HPDE6-E6E7 (cell line): Measurements from ENCODE around the gene HBZ.
A peak's percentile ranks its signal among the peaks of the same experiment; 100 is the strongest.
"Not testable (repeated sequence)": the region's sequence is repeated elsewhere in the genome, so short reads cannot be mapped to it uniquely, and the experiment has no call there.

Source experiments
- DNase-seq: peaks from one replicate; pipeline ENCODE4 v3.0.0; 2011; ENCODE audit warnings: missing footprints; ENCODE audit errors: extremely low spot score

Gene HBZ

DNA sequence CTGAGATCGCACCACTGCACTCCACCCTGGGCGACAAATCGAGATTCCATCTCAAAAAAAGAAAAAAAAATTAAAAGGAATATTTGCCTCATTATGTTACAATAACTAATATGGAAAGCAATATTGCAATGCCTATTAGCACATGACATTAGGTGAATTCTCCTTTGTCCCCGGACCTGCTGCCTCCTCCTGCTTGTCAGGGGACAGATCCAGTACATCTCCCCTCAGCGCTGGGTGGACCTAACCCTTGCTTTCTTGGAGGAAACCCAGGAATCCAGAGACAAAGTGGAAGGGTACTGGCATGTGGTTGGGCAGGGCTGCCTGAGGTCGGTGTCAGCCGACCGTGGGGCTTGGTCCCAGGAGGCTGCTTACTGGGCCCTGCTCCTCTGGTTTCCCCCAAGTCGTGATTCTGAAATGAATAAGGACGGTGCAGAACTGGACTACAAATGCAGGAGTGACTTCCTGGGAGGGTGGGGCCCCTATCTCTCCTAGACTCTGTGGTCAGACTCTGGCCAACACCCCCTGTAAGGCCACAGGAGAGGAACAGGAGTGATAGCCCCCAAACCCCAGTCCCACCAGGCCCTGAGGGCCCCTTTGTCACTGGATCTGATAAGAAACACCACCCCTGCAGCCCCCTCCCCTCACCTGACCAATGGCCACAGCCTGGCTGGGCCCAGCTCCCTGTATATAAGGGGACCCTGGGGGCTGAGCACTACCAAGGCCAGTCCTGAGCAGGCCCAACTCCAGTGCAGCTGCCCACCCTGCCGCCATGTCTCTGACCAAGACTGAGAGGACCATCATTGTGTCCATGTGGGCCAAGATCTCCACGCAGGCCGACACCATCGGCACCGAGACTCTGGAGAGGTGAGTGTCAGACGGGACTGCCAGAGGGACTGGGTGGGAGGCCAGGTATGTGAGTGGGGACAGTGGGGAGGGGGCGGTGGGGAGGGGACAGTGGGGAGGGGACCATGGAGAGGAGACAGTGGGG lies at the start of gene HBZ:
Gene HBZ, plus strand, starts transcription at position 504 of the 988 bp plus-strand sequence. Its CDS starts 266 bp downstream, at position 770.
- DNase-seq, result no peak

DNA sequence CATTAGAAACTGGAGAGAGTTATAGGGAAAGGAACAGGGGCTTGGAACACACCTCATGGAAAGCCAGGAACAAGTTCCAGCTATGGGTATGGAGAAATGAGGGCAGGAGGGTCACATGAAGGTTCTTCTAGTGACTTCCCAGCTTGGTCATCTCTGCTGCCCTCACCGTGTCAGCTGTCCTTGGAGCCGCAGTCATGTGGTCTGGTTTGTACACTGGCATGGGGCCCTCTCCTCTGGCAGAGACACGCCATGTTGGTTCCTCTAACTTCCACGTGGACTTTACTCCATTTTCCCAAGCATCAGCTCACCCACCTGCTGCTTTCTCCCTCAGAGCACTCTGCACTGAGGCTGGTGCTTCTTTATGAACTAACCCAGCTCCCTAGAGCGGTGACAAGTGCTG lies 48.1 kb upstream of the HBZ start:
- no peak for DNase-seq

DNA sequence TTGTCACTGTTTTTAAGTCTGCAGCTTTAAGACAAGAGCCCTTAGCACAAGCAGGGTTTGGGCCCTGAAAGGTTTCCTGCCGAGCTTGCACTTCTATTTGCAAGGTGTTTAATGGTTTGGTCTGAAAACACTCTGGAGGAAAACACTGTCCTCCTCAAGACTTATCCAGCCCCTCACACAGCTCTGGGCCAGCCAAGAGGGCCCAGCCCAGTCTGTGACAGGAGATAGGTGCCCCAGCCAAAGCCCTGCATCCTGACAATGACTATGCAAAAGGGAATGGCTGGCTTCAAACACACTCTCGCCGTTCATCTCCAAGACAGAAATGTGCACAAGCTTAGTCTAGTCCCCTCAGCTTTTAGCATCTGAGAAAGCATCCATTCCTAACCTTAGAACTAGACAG lies 47.5 kb upstream of the HBZ start:
- no peak for DNase-seq

DNA sequence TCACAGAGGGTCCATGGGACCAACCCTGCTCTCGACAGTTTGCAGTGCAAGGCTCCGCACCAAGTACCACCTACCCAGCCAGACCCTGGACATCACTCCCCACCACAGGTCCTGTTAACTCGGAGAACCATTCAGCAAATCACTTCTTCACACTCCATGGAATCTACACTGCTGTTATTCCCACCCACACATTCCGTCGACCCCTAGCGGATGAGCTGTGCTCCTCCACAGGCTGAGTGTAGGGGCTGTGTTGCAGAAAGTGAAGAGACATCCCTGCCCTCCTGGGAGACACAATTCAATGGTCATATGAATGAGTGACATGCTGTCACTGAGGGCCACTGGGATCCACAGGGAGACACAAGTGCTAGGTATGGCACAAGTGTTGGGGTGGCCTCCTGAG lies 46.9 kb upstream of the HBZ start:
- DNase-seq, result no peak

DNA sequence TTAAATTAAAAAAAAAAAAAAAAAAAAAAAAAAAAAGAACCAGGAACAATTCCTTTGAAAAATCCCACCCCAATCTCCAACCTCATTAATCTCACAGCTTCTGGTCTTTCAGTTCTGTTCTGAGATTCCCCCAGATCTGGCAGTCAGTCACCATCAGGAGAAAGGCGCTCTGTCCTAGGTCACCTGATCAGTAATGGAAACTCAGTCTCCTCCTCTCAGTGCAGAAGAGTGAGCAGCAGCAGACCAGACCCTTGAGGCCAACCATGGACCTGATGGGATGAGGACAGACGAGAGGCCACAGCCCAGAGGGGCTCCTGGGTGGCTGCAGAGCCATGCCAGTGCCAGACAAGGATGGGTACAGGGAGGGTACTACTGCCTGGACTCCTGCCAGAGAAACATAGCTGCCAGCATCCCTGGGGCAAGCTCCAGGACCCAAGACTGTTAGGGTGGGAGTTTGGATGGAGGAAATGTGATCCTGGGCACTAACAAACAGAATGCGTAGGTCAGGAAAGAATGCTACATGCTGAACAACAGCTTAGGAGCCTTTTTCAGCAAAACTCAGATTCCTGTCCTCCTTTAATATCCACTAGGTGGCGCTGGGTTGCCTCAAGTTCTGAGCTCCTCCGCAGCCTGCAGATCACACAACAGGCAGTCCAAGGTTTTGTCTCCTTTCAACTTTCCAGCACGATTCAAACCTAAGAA lies 45.7 kb upstream of the HBZ start:
- peak; percentile 67 for DNase-seq

DNA sequence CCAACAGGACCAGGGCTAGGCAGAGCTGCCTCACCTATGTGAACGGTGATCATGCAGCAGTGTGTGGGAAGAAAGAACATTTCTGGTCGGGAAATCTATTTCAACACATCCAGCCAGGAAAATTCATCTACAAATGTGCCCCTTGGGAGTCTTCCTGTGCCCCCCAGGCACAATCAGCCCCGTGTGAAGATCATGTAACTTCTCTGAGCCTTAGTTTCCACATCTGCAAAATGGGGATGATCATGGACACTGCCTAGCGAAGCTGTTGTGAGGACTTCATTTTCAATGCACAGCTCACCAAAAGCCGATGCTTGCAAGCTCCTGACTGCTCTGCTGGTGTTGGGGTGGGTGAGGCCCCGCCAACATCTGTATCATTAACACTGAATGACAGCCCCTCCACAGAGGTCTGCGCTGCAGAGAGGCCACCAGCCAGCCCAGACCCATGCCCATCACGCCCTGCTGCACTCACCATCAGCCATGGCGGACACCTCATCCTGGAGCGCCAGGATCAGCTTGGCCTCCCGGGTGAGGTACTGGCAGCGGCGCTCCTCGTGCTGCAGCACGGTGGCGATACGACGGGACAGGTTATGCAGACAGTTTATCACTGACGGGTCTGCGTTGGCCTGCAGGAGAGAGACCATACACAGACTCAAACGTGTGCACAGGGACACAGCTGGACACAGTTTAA lies 40.1 kb upstream of the HBZ start:
- no peak for DNase-seq

DNA sequence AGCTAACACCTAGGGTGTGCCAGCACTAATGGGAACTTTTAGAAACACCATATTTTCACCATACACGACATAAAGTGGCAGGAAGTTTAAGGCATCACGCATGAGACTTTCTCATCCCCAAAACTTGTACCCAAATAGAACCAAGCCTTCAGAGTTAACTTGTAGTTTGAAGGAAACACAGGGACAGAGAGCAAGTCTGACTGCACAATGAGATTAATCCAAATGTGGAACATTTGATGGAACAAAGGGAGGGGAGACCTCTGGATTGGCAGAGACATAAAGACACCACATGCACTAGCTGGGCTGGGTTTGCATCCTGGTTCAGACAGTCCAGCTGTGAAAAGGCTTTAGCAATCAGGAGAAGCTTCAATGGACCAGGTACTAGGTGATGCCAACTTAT lies 38.1 kb upstream of the HBZ start:
- DNase-seq, result no peak

DNA sequence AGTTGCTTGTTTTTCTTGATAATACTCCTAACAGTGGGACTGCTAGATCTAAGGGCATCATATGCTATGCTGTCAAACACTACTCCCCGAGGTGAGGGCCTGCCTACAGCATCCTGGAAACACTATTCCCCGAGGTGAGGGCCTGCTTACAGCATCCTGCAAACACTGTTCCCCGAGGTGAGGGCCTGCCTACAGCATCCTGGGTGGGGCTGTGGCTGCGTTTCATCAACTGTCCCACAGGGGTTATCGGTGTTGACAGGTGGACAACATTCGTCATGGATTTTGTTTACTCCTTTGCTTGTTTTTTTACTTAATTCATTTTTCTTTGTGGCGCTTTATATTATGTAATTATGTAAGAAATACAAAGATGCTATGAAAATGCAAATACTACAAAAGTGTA lies 36.4 kb upstream of the HBZ start:
- DNase-seq, result no peak

DNA sequence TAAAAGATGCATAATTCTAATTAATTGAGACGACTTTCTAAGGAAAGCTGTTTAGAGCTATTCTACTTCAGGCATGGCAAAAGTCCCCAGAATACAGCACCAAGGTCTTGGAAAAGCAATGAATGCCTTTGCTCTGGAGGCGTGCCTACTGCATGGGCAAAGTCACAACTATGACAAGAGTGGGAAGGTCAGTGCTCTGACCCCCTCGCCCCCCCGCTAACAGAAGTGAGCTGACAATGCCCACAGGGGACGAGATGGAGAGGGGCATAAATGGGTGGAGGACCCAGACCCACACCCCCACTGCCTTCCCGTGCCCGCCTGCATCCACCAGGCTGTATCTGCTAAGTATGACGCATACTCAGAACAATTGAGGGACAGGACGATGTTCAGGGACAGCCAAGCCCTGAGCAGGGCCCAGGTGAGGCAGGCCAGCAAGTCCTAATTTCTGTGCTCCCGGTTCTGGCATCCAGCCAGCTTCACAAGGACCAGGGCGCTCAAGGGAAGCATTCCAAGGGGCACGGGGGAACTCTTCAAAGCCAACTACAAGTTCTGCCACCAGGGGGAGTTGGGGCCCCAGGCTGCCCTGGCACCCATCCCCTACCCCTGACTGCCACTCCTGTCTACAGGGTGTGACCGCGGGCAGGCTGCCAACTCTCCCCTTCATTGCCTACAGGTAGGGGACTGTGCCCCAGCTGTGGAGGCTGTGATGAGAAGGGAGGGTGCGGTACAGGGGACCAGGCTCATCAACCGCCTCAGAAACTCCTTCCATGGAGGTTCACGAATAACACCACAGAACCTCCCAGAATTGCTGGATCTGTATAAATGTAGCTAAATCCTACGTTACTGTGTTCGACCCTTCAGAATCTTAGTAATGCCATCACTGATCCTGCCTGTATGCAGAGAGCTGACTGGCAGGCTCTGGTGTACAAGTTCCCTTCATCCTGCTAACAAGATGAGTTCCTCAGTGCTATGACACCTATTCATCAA lies 34.8 kb upstream of the HBZ start:
- DNase-seq, result peak; percentile 26

DNA sequence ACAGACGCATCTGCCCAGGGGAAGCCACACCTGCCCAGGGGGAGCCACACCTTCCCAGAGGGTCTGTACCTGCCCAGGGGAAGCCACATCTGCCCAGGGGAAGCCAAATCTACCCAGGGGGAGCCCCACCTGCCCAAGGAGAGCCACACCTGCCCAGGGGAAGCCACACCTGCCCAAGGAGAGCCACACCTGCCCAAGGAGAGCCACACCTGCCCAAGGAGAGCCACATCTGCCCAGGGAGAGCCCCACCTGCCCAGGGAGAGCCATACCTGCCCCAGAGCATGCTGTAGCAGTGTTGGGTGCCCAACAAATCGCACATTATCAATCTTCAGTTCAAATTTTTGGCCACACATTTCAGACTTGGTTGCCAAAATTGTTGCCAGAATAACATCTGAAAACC lies 33.6 kb upstream of the HBZ start:
- DNase-seq, result no peak

DNA sequence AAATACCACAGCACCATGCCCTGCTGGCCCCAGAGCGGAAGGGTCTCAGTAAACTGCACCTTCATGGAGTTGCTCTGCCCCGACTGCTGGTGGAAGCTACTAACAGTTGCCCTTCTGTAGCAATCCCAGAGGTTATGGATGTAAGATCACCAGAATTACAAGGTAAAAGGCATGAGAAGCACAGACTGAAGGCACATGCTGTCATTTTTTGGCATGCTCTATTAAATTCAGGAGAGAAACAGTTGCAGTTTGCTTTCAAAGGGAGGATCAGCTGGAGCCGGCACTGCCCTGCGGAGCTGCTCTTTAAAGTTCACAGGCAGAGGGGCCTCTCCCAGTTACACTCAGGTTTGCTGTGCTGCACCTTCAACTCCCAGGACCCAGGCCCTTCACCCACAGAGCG lies 33.1 kb upstream of the HBZ start:
- no peak for DNase-seq

DNA sequence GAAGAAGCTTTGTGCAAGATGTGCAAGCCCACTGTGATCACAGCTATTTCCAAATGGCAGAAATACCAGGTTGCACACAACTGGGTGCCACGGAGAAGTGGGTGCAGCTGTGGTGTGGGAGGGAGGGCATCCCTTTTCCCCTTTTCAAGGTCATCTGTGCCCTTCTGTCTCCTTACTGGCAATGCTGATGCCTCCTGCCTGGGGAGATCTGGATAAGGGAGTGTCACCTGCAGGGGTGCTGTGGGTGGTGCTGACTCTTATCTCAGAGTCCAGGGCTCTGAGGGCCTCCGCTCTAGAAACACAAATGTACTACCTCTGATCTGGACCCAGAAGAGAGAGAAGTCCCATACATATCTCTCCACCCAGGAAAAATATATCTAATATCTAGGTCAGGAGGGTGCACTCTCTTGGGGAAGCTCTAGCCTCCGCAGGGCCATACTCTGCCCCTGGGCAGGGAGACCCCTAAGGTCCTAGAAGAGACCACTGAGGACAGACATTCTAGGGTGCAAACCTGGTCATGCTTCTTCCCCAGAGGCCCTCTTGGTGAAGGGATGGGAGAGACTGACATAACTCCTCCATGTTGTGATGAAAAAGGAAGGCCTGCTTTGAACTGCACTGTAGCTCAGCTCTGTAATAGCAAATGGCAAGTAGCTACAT lies 32.5 kb upstream of the HBZ start:
- DNase-seq, result no peak

DNA sequence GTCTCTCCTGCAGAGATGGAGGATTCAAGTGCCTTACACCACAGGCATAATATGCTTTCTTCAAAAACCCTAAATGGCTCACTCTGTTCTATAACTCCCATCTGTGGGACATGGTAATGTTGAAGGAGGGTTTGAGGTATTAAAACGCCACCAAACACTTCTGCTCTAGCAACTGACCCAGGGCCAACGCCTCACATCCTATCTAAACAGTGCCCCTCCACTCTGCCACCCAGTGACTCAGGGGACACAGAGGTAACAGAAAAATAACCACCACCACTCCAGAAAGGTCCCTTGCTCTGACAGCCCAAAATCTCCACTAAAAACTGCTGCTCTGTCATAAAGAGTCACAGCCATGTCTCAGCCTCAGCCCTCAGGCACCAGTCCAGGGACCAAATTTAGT lies 31.7 kb upstream of the HBZ start:
- no peak for DNase-seq

DNA sequence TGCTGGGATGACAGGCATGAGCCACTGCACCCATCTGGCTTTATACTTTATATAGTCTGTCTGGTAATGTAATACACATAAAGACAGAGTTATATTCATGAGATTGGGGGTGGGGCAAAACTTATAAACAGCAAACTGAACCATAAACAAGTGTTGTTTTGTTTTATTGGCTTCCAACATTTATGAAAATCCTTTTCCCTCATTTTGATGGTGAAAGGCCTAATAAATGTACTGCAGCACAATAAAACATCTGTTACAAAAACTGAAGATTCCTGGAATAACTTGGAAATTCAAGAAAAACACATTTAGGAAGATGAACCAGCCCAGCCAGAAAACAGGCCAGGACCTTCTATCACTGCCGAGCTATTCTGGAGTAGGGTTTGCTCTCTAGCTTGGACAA lies 30.1 kb upstream of the HBZ start:
- DNase-seq, result no peak

DNA sequence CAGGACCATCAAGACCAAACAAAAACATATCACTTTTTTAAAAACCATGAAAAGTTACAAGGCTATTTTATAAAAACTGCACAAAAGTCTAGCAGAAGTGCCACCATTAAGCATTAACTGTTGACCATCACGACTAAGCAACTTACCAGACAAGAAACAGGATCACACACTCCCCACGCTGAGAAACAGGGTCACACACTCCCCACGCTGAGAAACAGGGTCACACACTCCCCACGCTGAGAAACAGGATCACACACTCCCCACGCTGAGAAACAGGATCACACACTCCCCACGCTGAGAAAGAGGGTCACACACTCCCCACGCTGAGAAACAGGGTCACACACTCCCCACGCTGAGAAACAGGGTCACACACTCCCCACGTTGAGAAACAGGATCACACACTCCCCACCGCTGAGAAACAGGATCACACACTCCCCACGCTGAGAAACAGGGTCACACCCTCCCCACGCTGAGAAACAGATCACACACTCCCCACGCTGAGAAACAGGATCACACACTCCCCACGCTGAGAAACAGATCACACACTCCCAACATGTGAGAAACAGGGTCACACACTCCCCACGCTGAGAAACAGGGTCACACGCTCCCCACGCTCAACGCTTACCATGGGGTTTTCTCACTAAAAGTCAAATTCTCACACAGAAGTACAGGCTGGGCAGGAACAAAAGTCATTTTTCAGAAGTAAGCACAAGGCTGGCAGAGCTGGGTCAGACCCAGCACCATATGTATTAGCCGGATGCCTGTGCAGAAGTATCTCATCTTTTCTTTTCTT lies 28.7 kb upstream of the HBZ start:
- DNase-seq, result not testable (repeated sequence)

DNA sequence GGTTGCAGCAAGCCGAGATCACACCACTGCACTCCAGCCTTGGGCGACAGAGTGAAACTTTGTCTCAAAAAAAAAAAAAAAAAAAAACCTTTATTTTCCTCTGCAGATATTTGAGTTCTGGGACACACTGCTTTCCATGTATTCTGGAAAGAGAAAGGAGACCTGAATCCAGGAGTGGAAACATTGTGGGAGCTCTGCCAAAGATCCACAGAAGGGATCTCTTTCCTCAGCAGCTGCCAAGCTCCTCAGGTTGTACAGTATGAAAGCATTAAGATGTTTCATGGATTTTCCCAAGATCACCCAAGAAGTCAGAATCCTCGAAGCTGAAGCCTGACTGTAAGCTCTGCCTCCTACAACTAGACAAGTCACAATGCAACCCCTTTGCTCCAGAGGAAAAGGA lies 27.4 kb upstream of the HBZ start:
- no peak for DNase-seq

DNA sequence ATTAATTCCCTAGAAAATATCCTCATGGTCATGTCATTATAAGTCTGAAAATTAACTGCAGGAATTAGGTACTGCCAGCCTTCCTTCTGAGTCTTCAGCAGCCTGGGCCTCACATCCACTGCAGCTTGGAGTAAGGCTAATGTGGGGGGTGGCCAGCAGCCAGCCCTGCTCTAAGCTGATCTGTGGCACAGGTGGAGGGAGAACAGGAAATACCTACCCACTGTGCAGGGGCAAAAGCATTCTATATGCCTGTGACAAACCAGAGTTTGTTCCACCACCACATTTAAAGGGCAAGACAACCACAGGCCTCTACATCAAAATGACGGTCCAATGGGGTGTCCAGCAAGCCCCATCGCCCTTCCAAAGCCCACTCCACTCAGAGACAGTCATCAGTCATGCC lies 23.4 kb upstream of the HBZ start:
- no peak for DNase-seq

DNA sequence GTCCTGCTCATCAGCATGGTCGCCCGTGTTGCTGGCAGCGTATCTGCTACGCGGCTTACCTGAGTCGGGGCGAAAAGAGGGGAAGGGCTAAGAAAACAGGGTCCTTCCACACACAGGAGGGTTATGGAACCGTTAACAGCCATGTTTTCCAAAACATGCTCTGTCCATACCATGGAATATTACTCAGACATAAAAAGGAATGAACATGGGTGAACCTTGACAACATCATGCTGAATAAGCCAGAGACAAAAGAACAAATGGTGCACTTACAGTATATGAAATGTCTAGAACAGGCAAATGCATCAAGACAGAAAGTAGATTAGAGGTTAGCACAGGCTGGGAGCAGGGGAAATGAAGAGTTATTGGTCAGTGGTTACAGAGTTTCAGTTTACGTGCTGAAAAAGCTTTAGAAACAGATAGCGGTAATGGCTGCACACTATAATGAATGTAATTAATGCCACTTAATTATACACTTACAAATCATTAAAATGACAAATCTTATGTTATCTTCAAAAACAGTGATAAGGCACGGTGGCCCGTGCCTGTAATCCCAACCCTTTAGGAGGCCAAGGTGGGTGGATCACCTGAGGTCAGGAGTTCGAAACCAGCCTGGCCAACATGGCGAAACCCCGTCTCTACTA lies 21.8 kb upstream of the HBZ start:
- no peak for DNase-seq

DNA sequence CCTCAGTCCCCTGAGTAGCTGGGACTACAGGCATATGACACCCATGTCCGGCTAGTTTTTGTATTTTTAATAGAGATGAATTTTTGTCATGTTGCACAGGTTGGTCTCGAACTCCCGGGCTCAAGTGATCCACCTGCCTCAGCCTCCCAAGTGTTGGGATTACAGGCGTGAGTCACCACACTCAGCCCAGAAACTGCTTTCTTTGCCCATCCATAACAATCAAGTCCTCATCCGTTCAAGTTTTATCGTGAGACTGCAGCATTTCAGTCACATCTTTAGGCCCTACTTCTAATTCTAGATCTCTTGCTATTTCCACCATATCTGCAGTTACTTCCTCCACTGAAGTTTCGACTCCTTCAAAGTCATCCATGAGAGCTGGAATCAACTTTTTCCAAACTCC lies 20.3 kb upstream of the HBZ start:
- DNase-seq, result no peak
